Measurements from ENCODE around the gene GPR161.

GPR161 gene

GRCh38 chr1:168031198-168031597 lies 105.5 kb downstream of the GPR161 start:
- no peak for TF ChIP-seq SP1 (IDR thresholded peaks at IDR 0.05)
- no peak for TF ChIP-seq ARNT (IDR thresholded peaks at IDR 0.05)
- TF ChIP-seq CTBP1 (IDR thresholded peaks at IDR 0.05; ENCODE audit: borderline replicate concordance) = no peak
- no peak for TF ChIP-seq L3MBTL2 (conservative IDR thresholded peaks at IDR 0.05)
- TF ChIP-seq FOXM1 (IDR thresholded peaks at IDR 0.05; ENCODE audit: borderline replicate concordance) = no peak
- TF ChIP-seq PKNOX1 (IDR thresholded peaks at IDR 0.05) = no peak
- TF ChIP-seq TARDBP (IDR thresholded peaks at IDR 0.05) = no peak
- no peak for TF ChIP-seq FOXK2 (IDR thresholded peaks at IDR 0.05)
- TF ChIP-seq NFRKB (IDR thresholded peaks at IDR 0.05) = no peak
- no peak for TF ChIP-seq BHLHE40 (IDR thresholded peaks at IDR 0.05; ENCODE audit: borderline replicate concordance)
- TF ChIP-seq ZNF384 (IDR thresholded peaks at IDR 0.05) = no peak
- TF ChIP-seq ELF4 (IDR thresholded peaks at IDR 0.05) = no peak
- TF ChIP-seq FOXA1 (IDR thresholded peaks at IDR 0.05) = no peak
- POLR2A ChIA-PET = no interaction called here
- CTCF ChIA-PET = no interaction called here

More at GRCh38 chr1:168031198-168031597, 105.5 kb downstream of the GPR161 start:
- no peak for DNase-seq (ENCODE audit: extremely low spot score)

Data from HEK293T (cell line).